IMR-90 (cell line): ENCODE data around the gene VTCN1. TPM values are rescaled to one million over a fixed set of nuclear protein-coding genes. Genes with fewer than 3 reads are reported as not detected.
A peak's percentile ranks its signal among the peaks of the same experiment; 100 is the strongest.

Source experiments
- ATAC-seq: fragments of 200-7000 bp; cut with Tn5 transposase; 2 replicates; pipeline ENCODE4 v1.9.1; 2020; ENCODE audit warnings: low read depth, mild to moderate bottlenecking, moderate library complexity
- BruUV-seq: library from RNA; stranded (reverse); fragments of 400-500 nt; replicated peaks from 2 replicates; lab custom pipeline; 2021; lab: Mats Ljungman, UMichigan
- CTCF ChIA-PET: fragments of 300-600 bp; formaldehyde crosslinking; extraction: SDS; loops from one replicate; lab custom pipeline; 2021; ENCODE audit warnings: antibody characterized with exemption; lab: Yijun Ruan, JAX
- POLR2A ChIA-PET: fragments of 300-600 bp; sonication (Branson Sonifier 250); formaldehyde crosslinking; loops from one replicate; lab custom pipeline; 2022; ENCODE audit warnings: antibody characterized with exemption; ENCODE audit not compliant: unreplicated experiment; lab: Charles Lee
- DNase-seq: peaks from one replicate; pipeline ENCODE4 v3.0.0; 2013
- H2AFZ ChIP-seq: replicated peaks from 2 replicates; pipeline ENCODE3; 2013; ENCODE audit warnings: low read length, mild to moderate bottlenecking; ENCODE audit not compliant: poor library complexity
- H2AK5ac ChIP-seq: 2 replicates; pipeline ENCODE4 v1.6.1; 2013; ENCODE audit warnings: low read depth, low read length, inconsistent platforms
- H2AK9ac ChIP-seq: replicated peaks from 2 replicates; pipeline ENCODE3; 2013; ENCODE audit warnings: mild to moderate bottlenecking, low read depth, low read length, moderate library complexity; ENCODE audit not compliant: poor library complexity
- H2BK120ac ChIP-seq: 2 replicates; pipeline ENCODE4 v1.6.1; 2013; ENCODE audit warnings: low read depth, low read length, inconsistent platforms
- H2BK15ac ChIP-seq: 3 replicates; pipeline ENCODE4 v1.6.1; 2013; ENCODE audit warnings: low read depth, low read length, inconsistent platforms
- H2BK20ac ChIP-seq: 2 replicates; pipeline ENCODE4 v1.6.1; 2013; ENCODE audit warnings: low read depth, mild to moderate bottlenecking, inconsistent platforms, low read length, moderate library complexity
- H2BK5ac ChIP-seq: 2 replicates; pipeline ENCODE4 v1.6.1; 2013; ENCODE audit warnings: mild to moderate bottlenecking, low read depth, low read length, inconsistent platforms; ENCODE audit not compliant: poor library complexity, severe bottlenecking
- H3K14ac ChIP-seq: replicated peaks from 2 replicates; pipeline ENCODE4 v1.6.1; 2013; ENCODE audit warnings: low read depth, low read length, inconsistent platforms
- H3K18ac ChIP-seq: 2 replicates; pipeline ENCODE4 v1.6.1; 2013; ENCODE audit warnings: low read depth, low read length, control low read depth
- H3K23ac ChIP-seq: 2 replicates; pipeline ENCODE4 v1.6.1; 2013; ENCODE audit warnings: low read depth, low read length, inconsistent platforms
- H3K27ac ChIP-seq: 2 replicates; pipeline ENCODE4 v1.5.1; 2013; ENCODE audit warnings: mild to moderate bottlenecking, control low read depth, low read length; ENCODE audit not compliant: insufficient read depth
- H3K27me3 ChIP-seq: 2 replicates; pipeline ENCODE4 v1.6.1; 2013; ENCODE audit warnings: low read length; ENCODE audit not compliant: control insufficient read depth, insufficient read depth
- H3K36me3 ChIP-seq: 2 replicates; pipeline ENCODE4 v1.6.1; 2013; ENCODE audit warnings: low read length, mixed read lengths; ENCODE audit not compliant: control insufficient read depth, insufficient read depth
- H3K4ac ChIP-seq: 2 replicates; pipeline ENCODE4 v1.6.1; 2013; ENCODE audit warnings: low read depth, low read length, inconsistent platforms
- H3K4me1 ChIP-seq: 2 replicates; pipeline ENCODE4 v1.6.1; 2013; ENCODE audit warnings: low read length, mixed read lengths; ENCODE audit not compliant: control insufficient read depth, insufficient read depth
- H3K4me2 ChIP-seq: 2 replicates; pipeline ENCODE4 v1.6.1; 2013; ENCODE audit warnings: low read depth, mild to moderate bottlenecking, control low read depth, low read length, moderate library complexity
- H3K4me3 ChIP-seq: 2 replicates; pipeline ENCODE4 v1.5.1; 2013; ENCODE audit warnings: low read depth, mild to moderate bottlenecking, control low read depth, low read length, moderate library complexity; ENCODE audit not compliant: insufficient read depth
- H3K56ac ChIP-seq: 2 replicates; pipeline ENCODE4 v1.6.1; 2013; ENCODE audit warnings: low read length, inconsistent platforms; ENCODE audit not compliant: insufficient read depth; ENCODE audit errors: extremely low read depth
- H3K79me1 ChIP-seq, 2 experiments: 2 replicates each; pipeline ENCODE4 v1.6.1; 2013; ENCODE audit warnings: low read length in 2 of 2, inconsistent platforms in 1 of 2, low read depth in 1 of 2
- H3K9ac ChIP-seq: 2 replicates; pipeline ENCODE4 v1.6.1; 2013; ENCODE audit warnings: low read depth, low read length, control low read depth
- H3K9me1 ChIP-seq: 2 replicates; pipeline ENCODE4 v1.6.1; 2013; ENCODE audit warnings: low read length, inconsistent platforms; ENCODE audit not compliant: insufficient read depth
- H3K9me3 ChIP-seq: 2 replicates; pipeline ENCODE4 v1.6.1; 2013; ENCODE audit warnings: low read length; ENCODE audit not compliant: control insufficient read depth, insufficient read depth
- H4K20me1 ChIP-seq: 2 replicates; pipeline ENCODE4 v1.6.1; 2013; ENCODE audit warnings: low read length, inconsistent platforms; ENCODE audit not compliant: insufficient read depth
- H4K5ac ChIP-seq: 2 replicates; pipeline ENCODE4 v1.6.1; 2013; ENCODE audit warnings: mild to moderate bottlenecking, low read depth, low read length, control low read depth
- H4K8ac ChIP-seq, 2 experiments: 2 replicates each; pipeline ENCODE4 v1.6.1; 2013; ENCODE audit warnings: low read depth in 2 of 2, low read length in 2 of 2, control low read depth in 1 of 2, inconsistent platforms in 1 of 2
- H4K91ac ChIP-seq: 2 replicates; pipeline ENCODE4 v1.6.1; 2013; ENCODE audit warnings: low read depth, low read length, inconsistent platforms; ENCODE audit not compliant: insufficient read depth
- CEBPB ChIP-seq: IDR thresholded peaks from 2 replicates; pipeline ENCODE4 v1.6.1; 2012; ENCODE audit warnings: low read depth, low read length, improper control_type of control experiment
- MAFK ChIP-seq: IDR thresholded peaks from 2 replicates; pipeline ENCODE4 v1.6.1; 2012; ENCODE audit warnings: low read depth, low read length, improper control_type of control experiment
- MAZ ChIP-seq: IDR thresholded peaks from 2 replicates; pipeline ENCODE4 v1.6.1; 2012; ENCODE audit warnings: low read depth, mild to moderate bottlenecking, low read length, improper control_type of control experiment, moderate library complexity, borderline replicate concordance
- MXI1 ChIP-seq: IDR thresholded peaks from 2 replicates; pipeline ENCODE4 v1.6.1; 2012; ENCODE audit warnings: low read depth, mild to moderate bottlenecking, low read length, moderate library complexity, borderline replicate concordance
- NFE2L2 ChIP-seq: fragments of 150-350 bp; IDR thresholded peaks from 2 replicates; pipeline ENCODE4 v1.6.1; 2016; ENCODE audit warnings: low read depth, mild to moderate bottlenecking, low read length
- POLR2A ChIP-seq: IDR thresholded peaks from 2 replicates; pipeline ENCODE4 v1.6.1; 2012; ENCODE audit warnings: mild to moderate bottlenecking, low read depth, low read length
- RCOR1 ChIP-seq: IDR thresholded peaks from 2 replicates; pipeline ENCODE4 v1.6.1; 2012; ENCODE audit warnings: mild to moderate bottlenecking, low read length, improper control_type of control experiment; ENCODE audit not compliant: insufficient replicate concordance
- RFX5 ChIP-seq: IDR thresholded peaks from 2 replicates; pipeline ENCODE4 v1.8.0; 2012; ENCODE audit warnings: low read depth, mild to moderate bottlenecking, low read length, moderate library complexity
- SMC3 ChIP-seq: fragments of 150-350 bp; IDR thresholded peaks from 2 replicates; pipeline ENCODE4 v1.6.1; 2016; ENCODE audit warnings: low read depth, mild to moderate bottlenecking, antibody characterized with exemption, low read length, moderate library complexity
- WGBS, 2 experiments: methylation state at CpG; one replicate each; pipeline versions ENCODE4 v1.1.5 to v1.1.7; 2013; ENCODE audit warnings: missing lambda C conversion rate in 2 of 2; ENCODE audit not compliant: insufficient read length in 1 of 2; ENCODE audit errors: extremely low coverage in 2 of 2; 5-methylcytosine and 5-hydroxymethylcytosine counted together
- dilution Hi-C: fragments of 300-500 bp; cut with HindIII; formaldehyde crosslinking; loops from one replicate; pipeline ENCODE4 v1.14.3; 2018; ENCODE audit warnings: low sequenced_read_pairs; ENCODE audit not compliant: unreplicated experiment
- in situ Hi-C: fragments of 300-500 bp; cut with MboI; formaldehyde crosslinking; loops from 3 replicates; pipeline ENCODE4 v1.14.3; 2019; ENCODE audit warnings: low sequenced_read_pairs, inconsistent platforms, mixed read lengths
- intact Hi-C: fragments of 100-400 bp; cut with micrococcal nuclease; formaldehyde crosslinking; loops from 2 replicates; pipeline ENCODE4 v1.10.0; 2022
- polyA plus RNA-seq, 3 experiments: library from polyadenylated mRNA; depleted of rRNA; stranded (reverse); fragments of >200 nt; gene quantifications; 2 replicates each; pipeline ENCODE4 v1.2.3, GENCODE V29; 2012; ENCODE audit warnings: low replicate concordance in 1 of 3
- total RNA-seq: library from RNA; depleted of rRNA; stranded (reverse); fragments of >200 nt; gene quantifications from 2 replicates; pipeline ENCODE4 v1.2.3, GENCODE V29; 2012
- TF ChIP-seq, protein P1 (sequence below): conservative IDR thresholded peaks from 2 replicates; pipeline ENCODE4 v1.5.1; 2012; ENCODE audit warnings: mild to moderate bottlenecking, low read depth, low read length, improper control_type of control experiment
- TF ChIP-seq, protein P2 (sequence below): fragments of 150-350 bp; IDR thresholded peaks from 2 replicates; pipeline ENCODE4 v1.6.1; 2016; ENCODE audit warnings: low read depth, mild to moderate bottlenecking, low read length, moderate library complexity, borderline replicate concordance

The VTCN1 gene
- total and polyA plus RNA-seq, 2 of the 4 experiments (the other 2 are of a cell fraction), result not detected

DNA sequence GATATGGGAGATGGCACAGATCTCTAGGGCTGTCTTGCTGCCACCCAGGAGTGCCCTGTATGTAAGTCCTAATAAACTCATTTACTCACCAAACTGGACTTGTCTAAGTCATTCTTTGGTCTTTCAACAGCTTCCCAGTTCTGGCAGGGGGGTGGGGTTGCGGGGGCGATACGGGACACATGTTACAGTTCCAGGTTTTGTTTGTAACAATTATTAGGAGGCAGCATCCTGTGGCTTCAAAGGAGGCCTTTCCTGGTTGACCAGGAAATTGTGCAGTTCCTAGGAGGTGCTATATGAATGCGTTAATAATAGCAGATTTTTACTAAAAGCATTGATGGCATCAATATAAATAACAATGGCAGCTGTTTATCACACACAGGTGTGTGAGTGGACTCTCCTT is 46.5 kb downstream of the VTCN1 start:
- intact Hi-C loops (no loop called here), in situ Hi-C loops (no loop called here), dilution Hi-C loops (no loop called here)
- H2BK20ac ChIP-seq, result no peak overlapping the region
- peaks cover 5% of the 10 kb centered on the region for H3K27me3 ChIP-seq
- ChIA-PET CTCF (interaction anchor here (0.7 kb wide), 1 partner anchor 17 kb away, joined by 3 read pairs; no protein-coding TSS in a partner anchor), POLR2A (no interaction called here)
- TF ChIP-seq POLR2A (no peak), MAZ (no peak), RFX5 (no peak), MAFK (no peak), RCOR1 (no peak), NFE2L2 (no peak), SMC3 (no peak), CEBPB (no peak), MXI1 (no peak)
- TF ChIP-seq, protein P1, sequence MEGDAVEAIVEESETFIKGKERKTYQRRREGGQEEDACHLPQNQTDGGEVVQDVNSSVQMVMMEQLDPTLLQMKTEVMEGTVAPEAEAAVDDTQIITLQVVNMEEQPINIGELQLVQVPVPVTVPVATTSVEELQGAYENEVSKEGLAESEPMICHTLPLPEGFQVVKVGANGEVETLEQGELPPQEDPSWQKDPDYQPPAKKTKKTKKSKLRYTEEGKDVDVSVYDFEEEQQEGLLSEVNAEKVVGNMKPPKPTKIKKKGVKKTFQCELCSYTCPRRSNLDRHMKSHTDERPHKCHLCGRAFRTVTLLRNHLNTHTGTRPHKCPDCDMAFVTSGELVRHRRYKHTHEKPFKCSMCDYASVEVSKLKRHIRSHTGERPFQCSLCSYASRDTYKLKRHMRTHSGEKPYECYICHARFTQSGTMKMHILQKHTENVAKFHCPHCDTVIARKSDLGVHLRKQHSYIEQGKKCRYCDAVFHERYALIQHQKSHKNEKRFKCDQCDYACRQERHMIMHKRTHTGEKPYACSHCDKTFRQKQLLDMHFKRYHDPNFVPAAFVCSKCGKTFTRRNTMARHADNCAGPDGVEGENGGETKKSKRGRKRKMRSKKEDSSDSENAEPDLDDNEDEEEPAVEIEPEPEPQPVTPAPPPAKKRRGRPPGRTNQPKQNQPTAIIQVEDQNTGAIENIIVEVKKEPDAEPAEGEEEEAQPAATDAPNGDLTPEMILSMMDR, result no peak
- TF ChIP-seq, protein P2, sequence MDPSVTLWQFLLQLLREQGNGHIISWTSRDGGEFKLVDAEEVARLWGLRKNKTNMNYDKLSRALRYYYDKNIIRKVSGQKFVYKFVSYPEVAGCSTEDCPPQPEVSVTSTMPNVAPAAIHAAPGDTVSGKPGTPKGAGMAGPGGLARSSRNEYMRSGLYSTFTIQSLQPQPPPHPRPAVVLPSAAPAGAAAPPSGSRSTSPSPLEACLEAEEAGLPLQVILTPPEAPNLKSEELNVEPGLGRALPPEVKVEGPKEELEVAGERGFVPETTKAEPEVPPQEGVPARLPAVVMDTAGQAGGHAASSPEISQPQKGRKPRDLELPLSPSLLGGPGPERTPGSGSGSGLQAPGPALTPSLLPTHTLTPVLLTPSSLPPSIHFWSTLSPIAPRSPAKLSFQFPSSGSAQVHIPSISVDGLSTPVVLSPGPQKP, result no peak
- no peak overlapping the region for H3K56ac ChIP-seq
- no peak overlapping the region for H2AK9ac ChIP-seq
- no peak overlapping the region for H3K4me3 ChIP-seq
- DNase-seq (no peak), ATAC-seq (no peak)
- H2BK15ac ChIP-seq, result no peak overlapping the region
- H3K4me1 ChIP-seq, result peaks cover 3% of the 10 kb centered on the region; the same call in 1 of the 2 replicates
- H3K79me1 ChIP-seq, result no peaks in the 10 kb centered on the region
- H2AFZ ChIP-seq, result no peak overlapping the region
- no peak overlapping the region for H3K27ac ChIP-seq
- peaks cover 2% of the 10 kb centered on the region; the same call in 1 of the 2 replicates for H3K9me3 ChIP-seq
- peak overlapping the region; percentile 27; the same call in 1 of the 2 replicates for H3K4ac ChIP-seq
- H3K14ac ChIP-seq, result no peak overlapping the region; the same call in 1 of the 2 replicates
- no peaks in the 10 kb centered on the region for H3K9me1 ChIP-seq
- no peaks in the 10 kb centered on the region for H3K36me3 ChIP-seq
- H4K91ac ChIP-seq, result no peak overlapping the region
- no TSS peak for BruUV-seq
- no peak overlapping the region for H3K9ac ChIP-seq
- no peak overlapping the region for H2BK120ac ChIP-seq
- no peaks in the 10 kb centered on the region for H4K20me1 ChIP-seq
- no peak overlapping the region for H3K4me2 ChIP-seq
- H2AK5ac ChIP-seq, result no peak overlapping the region; the same call in 1 of the 2 replicates
- H2BK5ac ChIP-seq, result no peak overlapping the region
- no peak overlapping the region for H4K5ac ChIP-seq
- no CpG with 5 or more reads among the region's 4 CpGs for WGBS, 2 experiments
- no peak overlapping the region for H3K18ac ChIP-seq
- H4K8ac ChIP-seq, result no peak overlapping the region
- H3K23ac ChIP-seq, result no peak overlapping the region
